Panc1 (cell line): ENCODE measurements around the gene NTMT1. TPM values are rescaled to one million over a fixed set of nuclear protein-coding genes. Genes with fewer than 3 reads are reported as not detected.

Experiments used
- ATAC-seq: fragments of 200-7000 bp; cut with Tn5 transposase; 2 replicates; pipeline ENCODE4 v1.9.1; 2020; ENCODE audit warnings: mild to moderate bottlenecking, moderate library complexity
- BruUV-seq: library from RNA; stranded (reverse); fragments of 400-500 nt; replicated peaks from 2 replicates; lab custom pipeline; 2021; lab: Mats Ljungman, UMichigan
- CTCF ChIA-PET: fragments of 300-600 bp; sonication (Branson Sonifier 250); formaldehyde crosslinking; loops from one replicate; lab custom pipeline; 2022; ENCODE audit warnings: antibody characterized with exemption; lab: Charles Lee
- POLR2A ChIA-PET: fragments of 300-600 bp; sonication (Branson Sonifier 250); formaldehyde crosslinking; loops from one replicate; lab custom pipeline; 2022; ENCODE audit warnings: antibody characterized with exemption; lab: Charles Lee
- DNase-seq: peaks from one replicate; pipeline ENCODE4 v3.0.0-alpha.2; 2010; ENCODE audit warnings: low read depth, low spot score
- H3K27ac ChIP-seq: 2 replicates; pipeline ENCODE4 v1.5.1; 2011; ENCODE audit warnings: mild to moderate bottlenecking, low read length, inconsistent platforms
- H3K27me3 ChIP-seq: fragments of 200-500 bp; sonication (Bioruptor generic); 2 replicates; pipeline ENCODE4 v1.6.0; 2014; ENCODE audit warnings: low read length, inconsistent platforms; ENCODE audit not compliant: control insufficient read depth, insufficient read depth
- H3K36me3 ChIP-seq: fragments of 200-500 bp; sonication (Bioruptor generic); 2 replicates; pipeline ENCODE4 v1.5.1; 2014; ENCODE audit warnings: inconsistent platforms, mild to moderate bottlenecking, low read length, moderate library complexity; ENCODE audit not compliant: control insufficient read depth, insufficient read depth
- H3K4me1 ChIP-seq: 2 replicates; pipeline ENCODE4 v1.5.1; 2011; ENCODE audit warnings: inconsistent platforms, mild to moderate bottlenecking, low read length, moderate library complexity; ENCODE audit not compliant: control insufficient read depth, insufficient read depth
- H3K4me3 ChIP-seq, 2 experiments: 2 replicates each; pipeline ENCODE4 v1.5.1; 2011 to 2012; ENCODE audit warnings: low read depth in 2 of 2, low read length in 2 of 2, mild to moderate bottlenecking in 2 of 2, inconsistent platforms in 1 of 2, moderate library complexity in 1 of 2
- H3K9me3 ChIP-seq: fragments of 200-500 bp; sonication (Bioruptor generic); 2 replicates; pipeline ENCODE4 v1.5.1; 2014; ENCODE audit warnings: low read depth, mild to moderate bottlenecking, inconsistent platforms, low read length, moderate library complexity; ENCODE audit not compliant: control insufficient read depth, insufficient read depth
- CTCF ChIP-seq: fragments of 450-650 bp; IDR thresholded peaks from 2 replicates; pipeline ENCODE4 v1.5.1; 2017; ENCODE audit warnings: mild to moderate bottlenecking
- POLR2AphosphoS5 ChIP-seq: IDR thresholded peaks from 2 replicates; pipeline ENCODE4 v1.6.1; 2012; ENCODE audit warnings: mild to moderate bottlenecking, low read depth, low read length, moderate library complexity
- REST ChIP-seq, 2 experiments: IDR thresholded peaks; 2 replicates each; pipeline ENCODE4 v1.6.1; 2011 to 2012; ENCODE audit warnings: low read depth in 2 of 2, control low read depth in 1 of 2, low read length in 1 of 2, mild to moderate bottlenecking in 1 of 2, moderate library complexity in 1 of 2; ENCODE audit not compliant: insufficient read depth in 1 of 2
- SIN3A ChIP-seq: IDR thresholded peaks from 2 replicates; pipeline ENCODE4 v1.6.1; 2012; ENCODE audit warnings: low read depth, mild to moderate bottlenecking, low read length, moderate library complexity, borderline replicate concordance; ENCODE audit not compliant: insufficient read depth
- TCF7L2 ChIP-seq: IDR thresholded peaks from 2 replicates; pipeline ENCODE4 v1.6.1; 2011; ENCODE audit warnings: mild to moderate bottlenecking, low read depth, low read length, inconsistent platforms
- in situ Hi-C: cut with HindIII; loops from 2 replicates; pipeline ENCODE4 v1.10.0; 2016; ENCODE audit warnings: low sequenced_read_pairs, low pct_unique_long_range_greater_than_20kb
- intact Hi-C: fragments of 100-400 bp; cut with micrococcal nuclease; formaldehyde crosslinking; loops from one replicate; pipeline ENCODE4 v1.10.0; 2022; ENCODE audit not compliant: unreplicated experiment
- total RNA-seq: library from RNA; stranded (reverse); gene quantifications from one replicate; pipeline ENCODE4 v1.2.1, GENCODE V29; 2021; ENCODE audit not compliant: unreplicated experiment

NTMT1 gene
- total RNA-seq, 1 experiment from 2014 or later, result 47.5 TPM

DNA sequence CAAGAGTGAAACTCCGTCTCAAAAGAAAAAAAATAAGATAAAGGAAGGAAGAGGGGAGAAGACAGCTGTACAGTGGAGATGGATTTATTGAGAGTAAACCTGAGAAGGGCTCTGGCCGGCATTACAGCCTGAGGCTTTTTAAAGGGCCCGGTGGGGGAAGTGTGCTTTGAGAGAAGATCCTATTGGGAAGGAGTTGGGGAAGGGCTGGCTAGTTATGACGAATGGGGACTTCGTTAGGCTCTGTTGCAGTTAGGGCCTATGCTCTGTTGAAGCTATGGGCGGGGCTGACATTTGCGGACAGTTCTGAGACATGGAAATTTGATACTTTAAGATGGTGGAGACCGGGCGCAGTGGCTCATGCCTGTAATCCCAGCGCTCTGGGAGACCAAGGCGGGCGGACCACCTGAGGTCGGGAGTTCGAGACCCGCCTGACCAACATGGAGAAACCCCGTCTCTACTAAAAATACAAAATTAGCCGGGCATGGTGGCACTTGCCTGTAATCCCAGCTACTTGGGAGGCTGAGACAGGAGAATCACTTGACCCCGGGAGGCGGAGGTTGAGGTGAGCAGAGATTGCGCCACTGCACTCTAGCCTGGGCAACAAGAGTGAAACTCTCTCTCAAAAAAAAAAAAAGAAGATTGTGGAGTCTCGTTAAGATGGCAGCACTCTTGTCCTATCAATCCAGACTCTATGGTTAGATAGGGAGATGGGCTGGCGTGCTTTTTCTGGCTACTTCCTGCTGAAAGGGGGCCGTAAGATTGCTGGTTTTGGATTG is 38.3 kb upstream of the NTMT1 start:
- Histone ChIP-seq H3K27me3 (no peaks in the 10 kb centered on the region), H3K27ac (no peak overlapping the region), H3K4me1 (no peaks in the 10 kb centered on the region; the same call in 1 of the 2 replicates), H3K9me3 (no peaks in the 10 kb centered on the region), H3K36me3 (no peaks in the 10 kb centered on the region), H3K4me3 (no peak overlapping the region)
- in situ Hi-C loops, result no loop called here
- ChIA-PET POLR2A (interaction anchor here (0.5 kb wide), 1 partner anchor 98 kb away, joined by 3 read pairs; no protein-coding TSS in a partner anchor), CTCF (no interaction called here)
- TF ChIP-seq POLR2AphosphoS5, result no peak
- TF ChIP-seq CTCF, result no peak
- no peak for TF ChIP-seq SIN3A
- TF ChIP-seq REST (IDR thresholded peaks at IDR 0.05; ENCODE audit: insufficient read depth in 1 of 2, low read depth in 2 of 2, low read length in 1 of 2), result no peak
- no peak for TF ChIP-seq TCF7L2
- ATAC-seq (no peak), DNase-seq (no peak)
- intact Hi-C loops, result no loop called here
- BruUV-seq, result no TSS peak

DNA sequence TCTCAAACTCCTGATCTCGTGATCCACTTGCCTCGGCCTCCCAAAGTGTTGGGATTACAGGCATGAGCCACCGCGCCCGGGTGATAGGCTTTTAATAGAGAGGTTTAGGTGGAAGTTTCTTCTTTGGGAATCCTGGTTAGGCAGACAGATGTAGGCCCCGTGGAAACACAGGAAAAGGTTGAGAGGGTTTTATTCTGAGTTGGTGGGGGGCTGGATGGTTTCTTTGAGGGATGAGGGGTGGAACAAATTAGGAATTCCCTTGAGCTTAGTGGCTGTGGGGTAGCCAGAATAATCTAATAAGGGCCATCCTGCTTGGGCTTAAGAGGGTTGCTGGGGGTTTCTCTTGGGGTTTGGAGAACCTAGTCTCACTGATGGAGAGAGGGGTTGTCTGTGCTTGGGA is 35.5 kb upstream of the NTMT1 start:
- Histone ChIP-seq H3K36me3 (no peaks in the 10 kb centered on the region), H3K9me3 (no peaks in the 10 kb centered on the region), H3K27ac (no peak overlapping the region), H3K27me3 (no peaks in the 10 kb centered on the region), H3K4me1 (no peaks in the 10 kb centered on the region), H3K4me3 (no peak overlapping the region)
- POLR2A ChIA-PET, result no interaction called here
- DNase-seq, result no peak
- no TSS peak for BruUV-seq
- in situ Hi-C loops, result no loop called here
- CTCF ChIA-PET, result no interaction called here
- ATAC-seq, result no peak
- TF ChIP-seq POLR2AphosphoS5, result no peak
- no peak for TF ChIP-seq CTCF
- TF ChIP-seq TCF7L2, result no peak
- no peak for TF ChIP-seq SIN3A
- TF ChIP-seq REST (IDR thresholded peaks at IDR 0.05; ENCODE audit: insufficient read depth in 1 of 2, low read depth in 2 of 2, low read length in 1 of 2), result no peak
- intact Hi-C loops, result no loop called here
